ACHN (cell line): ENCODE data around the gene ARHGDIA.
"Not testable (repeated sequence)": the region's sequence is repeated elsewhere in the genome, so short reads cannot be mapped to it uniquely, and the experiment has no call there.

Experiments used
- DNase-seq: peaks from one replicate; pipeline ENCODE4 v3.0.0-alpha.2; 2015
- in situ Hi-C: cut with HindIII; loops from 2 replicates; pipeline ENCODE4 v1.10.0; 2017; ENCODE audit warnings: low sequenced_read_pairs, low pct_ligation_motif_present, low pct_unique_long_range_greater_than_20kb

ARHGDIA gene

DNA sequence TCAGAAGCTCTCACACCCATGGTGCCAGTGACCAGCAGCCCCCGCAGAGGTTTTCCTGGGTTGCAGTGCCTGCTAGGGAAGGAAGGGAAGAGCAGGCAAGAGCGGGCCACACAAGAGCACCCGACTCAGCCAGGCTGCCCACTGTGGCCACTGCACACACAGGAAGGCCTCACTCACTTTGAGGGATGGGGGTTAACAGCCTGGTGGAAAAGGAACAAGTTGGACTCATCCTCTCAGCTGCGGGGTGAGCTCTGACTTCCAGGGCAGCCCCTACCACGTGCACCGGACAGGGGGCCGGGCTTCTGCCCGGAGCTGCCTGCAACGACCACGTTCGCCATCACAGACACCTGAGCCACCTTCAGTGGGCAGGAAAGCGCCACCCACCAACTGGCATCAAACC, 18.9 kb downstream of the ARHGDIA start:
- in situ Hi-C loops, result no loop called here

GRCh38 chr17:81851423-81851822, 19.7 kb downstream of the ARHGDIA start:
- DNase-seq, result no peak
- in situ Hi-C loops, result no loop called here

More for the DNA sequence above, 18.9 kb downstream of the ARHGDIA start:
- DNase-seq, result no peak

DNA sequence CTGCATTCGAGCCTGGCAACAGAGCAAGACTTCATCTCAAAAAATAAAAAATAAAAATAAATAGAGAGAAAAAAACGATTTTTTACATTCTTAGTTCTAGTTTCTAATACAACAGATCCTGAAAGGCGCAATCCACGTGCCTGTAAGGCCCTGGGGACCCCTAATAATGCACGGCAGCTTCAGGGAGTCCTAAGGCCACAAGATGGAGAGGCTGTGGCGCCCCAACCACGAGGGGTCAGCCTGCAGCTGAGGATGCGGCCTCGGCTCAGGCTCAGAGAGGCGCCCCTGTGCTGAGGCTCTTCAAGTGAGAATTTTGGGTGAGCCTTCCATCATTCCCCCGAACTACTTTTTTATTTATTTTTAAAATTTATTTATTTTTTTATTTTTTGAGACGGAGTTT, 21.7 kb downstream of the ARHGDIA start:
- no peak for DNase-seq
- in situ Hi-C loops, result no loop called here

GRCh38 chr17:81846743-81847689, 24.1 kb downstream of the ARHGDIA start:
- in situ Hi-C loops, result no loop called here
- DNase-seq, result no peak

DNA sequence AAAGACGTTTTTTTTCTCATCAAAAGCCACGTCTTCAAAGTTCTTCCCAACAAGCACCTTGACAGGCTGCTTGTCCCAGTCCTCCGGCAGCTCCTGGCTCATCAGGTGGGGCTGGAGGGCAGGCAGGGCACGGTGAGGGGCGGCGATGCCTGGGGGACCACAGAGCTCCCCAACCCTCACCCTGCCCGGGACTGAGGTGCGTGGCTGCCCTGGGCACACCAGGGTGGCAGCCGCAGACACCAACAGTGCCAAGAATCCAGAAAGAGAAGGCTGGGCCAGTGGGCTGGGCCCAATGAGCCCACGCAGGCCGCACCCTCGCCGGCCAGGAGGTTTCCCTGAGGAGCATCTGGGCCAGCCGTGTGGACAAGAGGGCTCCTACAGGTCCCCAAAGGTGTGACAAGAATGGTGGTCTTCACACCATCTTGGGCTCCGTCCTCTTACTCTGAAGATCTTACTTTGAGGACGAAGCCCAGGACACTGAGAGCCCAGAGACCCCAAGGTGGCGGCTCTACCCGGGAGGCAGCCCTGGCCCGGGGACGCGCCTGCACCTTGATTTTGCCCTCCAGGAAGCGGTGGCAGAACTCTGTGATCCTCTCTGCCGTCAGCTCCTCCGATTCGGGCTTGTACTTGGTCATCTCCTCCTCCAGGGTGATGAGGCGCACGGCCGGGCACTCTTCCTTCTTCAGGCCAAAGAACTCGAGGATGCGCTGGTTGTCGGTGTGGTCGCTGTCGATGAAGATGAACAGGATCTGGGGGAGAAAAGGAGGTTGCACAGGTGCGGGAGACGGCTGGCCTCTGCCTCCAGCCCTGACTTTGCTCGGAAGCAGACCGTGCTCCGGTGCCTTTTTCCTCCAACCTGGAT, 25.0 kb downstream of the ARHGDIA start:
- DNase-seq, result no peak
- in situ Hi-C loops, result no loop called here

GRCh38 chr17:81845361-81845760, 25.8 kb downstream of the ARHGDIA start:
- DNase-seq, result no peak
- in situ Hi-C loops, result no loop called here

DNA sequence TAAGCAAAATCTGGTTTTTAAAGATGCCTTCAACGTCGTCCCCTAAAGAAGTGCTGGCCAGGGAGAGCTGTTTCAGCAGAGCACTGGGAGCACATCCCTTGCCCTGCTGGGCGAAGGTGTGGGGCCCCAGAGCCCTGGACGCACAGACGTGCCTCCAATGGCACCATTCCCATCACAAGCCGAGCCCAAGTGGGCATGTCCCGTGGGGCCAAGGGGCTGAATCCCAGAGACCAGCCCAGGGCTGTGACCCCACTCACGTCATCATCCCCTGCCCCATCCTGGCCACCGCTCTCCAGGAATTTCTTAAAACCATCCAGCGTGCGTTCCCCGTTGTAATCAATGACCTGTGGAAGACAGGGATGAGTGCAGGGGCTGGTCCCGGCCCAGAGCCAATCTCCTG, 26.2 kb downstream of the ARHGDIA start:
- in situ Hi-C loops, result no loop called here

DNA sequence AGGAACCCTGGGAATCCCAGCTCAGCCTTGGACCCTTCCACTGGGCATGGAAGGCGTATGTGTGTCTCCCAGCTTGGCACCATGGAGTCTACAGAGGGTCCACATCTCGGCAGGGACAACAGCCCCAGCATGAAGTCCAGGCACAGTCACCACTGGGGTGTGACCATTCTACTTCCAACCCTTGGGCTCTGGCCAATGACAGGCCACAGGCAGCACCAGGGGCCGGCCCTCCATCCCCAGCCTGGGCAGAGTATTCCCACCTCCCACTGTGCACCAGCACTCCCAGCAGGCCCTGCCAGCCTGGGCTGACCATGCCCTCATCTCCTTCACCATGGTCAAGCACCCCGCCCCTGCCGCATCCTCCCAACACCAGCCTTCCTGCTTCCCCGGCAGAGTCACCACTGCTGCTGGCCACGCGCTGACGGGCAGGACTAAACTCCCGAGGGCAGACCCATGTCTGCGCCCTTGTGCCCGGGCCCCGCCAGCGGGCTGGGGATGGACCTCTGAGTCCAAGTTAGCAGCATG, 26.7 kb downstream of the ARHGDIA start:
- in situ Hi-C loops, result no loop called here

More for the DNA sequence above, 26.2 kb downstream of the ARHGDIA start:
- no peak for DNase-seq

GRCh38 chr17:81843713-81844326, 27.3 kb downstream of the ARHGDIA start:
- in situ Hi-C loops, result no loop called here
- no peak for DNase-seq

More for the DNA sequence above, 26.7 kb downstream of the ARHGDIA start:
- no peak for DNase-seq

- DNase-seq, result peak; percentile 17
- in situ Hi-C loops, result no loop called here
Observed at GRCh38 chr17:81842725-81843504, 28.2 kb downstream of the ARHGDIA start.

- in situ Hi-C loops, result no loop called here
- no peak for DNase-seq
Observed at GRCh38 chr17:81842378-81842724, 28.8 kb downstream of the ARHGDIA start.

GRCh38 chr17:81841866-81842265, 29.3 kb downstream of the ARHGDIA start:
- in situ Hi-C loops, result no loop called here

DNA sequence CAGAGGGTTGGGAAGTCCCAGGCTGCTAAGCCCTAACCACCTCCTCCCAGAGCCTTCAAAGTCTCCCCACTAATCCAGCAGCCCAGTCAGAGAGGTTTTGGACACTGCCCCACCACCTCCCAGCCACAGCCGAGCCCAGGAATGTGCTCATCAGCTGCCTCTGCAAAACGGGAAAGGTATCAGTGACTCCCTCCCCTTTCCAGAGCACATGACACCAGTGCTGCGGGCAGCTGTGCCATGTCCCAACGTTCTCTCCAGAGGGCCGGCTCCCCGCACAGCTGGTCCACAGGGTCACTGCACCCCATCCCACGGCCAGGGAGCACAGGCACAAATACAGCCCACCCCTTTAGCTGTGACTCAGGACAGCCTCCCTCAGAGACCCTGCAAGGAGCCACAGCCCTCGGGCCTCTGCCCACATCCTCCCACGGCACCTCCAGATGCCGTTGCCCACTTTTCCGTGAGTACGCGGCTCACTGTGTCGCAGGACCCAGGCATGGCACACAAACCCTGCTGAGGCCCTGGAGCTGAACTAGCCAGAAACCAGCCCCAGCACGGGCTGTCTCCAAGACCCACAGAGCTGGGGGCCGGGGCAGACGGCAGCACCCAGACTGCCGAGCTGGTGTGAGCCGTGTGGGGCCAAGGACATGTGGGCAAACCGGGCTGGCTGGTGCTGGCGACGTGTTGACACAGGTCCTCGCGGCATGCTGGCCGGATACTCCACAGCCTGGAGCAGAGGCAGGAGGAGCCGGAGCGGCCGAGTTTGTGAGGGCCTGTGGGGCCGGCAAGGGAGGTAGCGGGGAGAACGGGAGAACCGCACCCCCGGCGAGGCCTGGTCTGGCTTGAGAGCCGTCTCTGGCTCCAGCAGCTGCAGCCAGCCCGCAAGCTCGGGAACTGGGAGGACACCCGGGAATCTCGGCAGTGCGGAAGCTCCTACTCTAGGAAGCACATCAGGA, 30.0 kb downstream of the ARHGDIA start:
- no peak for DNase-seq
- in situ Hi-C loops, result no loop called here

More at GRCh38 chr17:81841866-81842265, 29.3 kb downstream of the ARHGDIA start:
- no peak for DNase-seq

GRCh38 chr17:81840059-81840458, 31.1 kb downstream of the ARHGDIA start:
- in situ Hi-C loops, DNase-seq: not testable (repeated sequence)

DNA sequence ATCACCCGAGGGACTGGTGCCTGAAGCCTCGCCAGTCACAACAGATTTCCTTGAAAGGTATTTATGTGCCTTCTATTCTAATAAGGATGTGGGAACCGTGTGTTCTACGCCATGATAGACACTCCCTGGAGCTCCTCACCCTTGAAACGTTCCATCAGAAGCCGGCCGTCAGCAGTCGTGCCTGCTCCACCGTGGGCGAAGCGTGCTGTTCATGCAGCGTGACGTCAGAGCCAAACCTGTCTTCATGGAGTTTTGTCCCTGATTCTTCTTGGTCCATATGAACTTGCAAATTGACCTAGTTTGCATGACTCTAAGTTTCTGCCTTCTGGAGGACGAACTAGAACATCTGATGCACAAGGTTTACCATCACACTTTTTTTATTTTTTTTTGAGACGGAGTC, 31.8 kb downstream of the ARHGDIA start:
- no peak for DNase-seq
- in situ Hi-C loops, result no loop called here

- in situ Hi-C loops, result no loop called here
- DNase-seq, result no peak
Observed at GRCh38 chr17:81838753-81839255, 32.3 kb downstream of the ARHGDIA start.

DNA sequence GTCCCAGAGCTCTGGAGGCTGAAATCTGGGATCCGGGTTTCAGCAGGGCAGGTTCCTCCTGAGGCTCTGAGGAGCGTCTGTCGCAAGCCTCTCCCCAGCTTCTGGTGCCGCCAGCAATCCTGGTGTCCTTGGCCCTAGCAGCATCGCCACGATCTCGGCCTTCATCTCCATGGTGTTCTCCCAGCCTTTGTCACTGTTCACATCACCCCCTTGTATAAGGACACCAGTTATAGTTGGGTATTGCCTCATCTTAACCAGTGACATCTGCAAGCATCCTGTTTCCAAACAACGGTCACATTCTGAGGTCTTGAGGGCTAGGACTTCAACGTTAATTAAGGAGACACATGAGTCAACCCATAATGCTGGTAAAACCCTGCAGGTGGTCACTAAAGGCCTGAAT, 33.5 kb downstream of the ARHGDIA start:
- no peak for DNase-seq
- in situ Hi-C loops, result no loop called here
